ENCODE results near the gene RNF150.

Gene RNF150

DNA sequence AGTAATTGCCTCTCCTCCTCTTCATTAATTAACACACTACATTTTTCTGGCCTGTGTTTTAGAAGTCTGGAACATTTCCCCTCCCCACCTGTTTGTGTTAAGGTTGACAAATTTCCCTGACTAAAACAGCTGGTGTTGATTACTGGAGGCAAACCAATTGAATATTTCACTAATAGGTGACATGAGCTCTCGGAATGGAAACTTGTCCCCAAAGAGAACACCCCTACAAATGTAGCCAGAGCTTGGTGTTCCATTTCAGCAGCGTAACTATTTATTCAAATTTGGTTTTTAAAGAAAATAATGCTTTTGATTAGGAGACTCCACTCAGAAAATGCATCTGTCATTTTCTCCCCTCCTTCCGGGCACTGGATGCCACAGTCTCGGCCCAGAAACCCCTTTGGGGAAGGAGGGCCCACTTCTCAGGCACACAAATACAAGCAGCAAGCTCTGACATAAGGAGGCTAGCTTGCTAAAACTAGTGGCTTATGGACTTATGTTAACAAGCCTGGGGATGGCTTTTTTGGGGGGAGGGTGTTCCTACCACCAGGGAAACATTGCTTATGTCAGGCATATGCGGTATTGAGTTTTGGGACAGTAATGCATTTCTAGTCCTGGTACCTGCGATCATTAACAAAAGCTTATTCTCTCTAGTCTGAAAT is 2.2 kb downstream of the RNF150 start:
- DNase-seq: no peak

DNA sequence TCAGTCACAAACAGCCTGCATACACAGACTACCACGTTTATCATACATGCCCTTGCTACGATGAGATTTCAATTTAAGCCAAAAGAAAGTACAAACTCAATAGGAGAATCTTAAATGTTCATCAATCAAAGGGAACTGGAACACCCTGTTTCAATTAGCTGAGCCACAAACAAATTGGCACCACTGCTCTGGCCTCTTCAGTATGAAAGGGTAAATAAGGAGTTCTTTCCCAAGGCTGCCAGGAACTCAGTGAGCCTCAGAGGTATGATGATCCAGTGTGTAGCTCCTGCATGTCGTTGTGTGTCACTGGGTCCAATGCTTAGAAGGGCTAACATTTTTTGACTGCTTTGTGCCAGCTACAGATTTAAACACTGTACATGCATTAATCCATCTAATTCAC is 5.4 kb downstream of the RNF150 start:
- peak; percentile 55 for DNase-seq

DNA sequence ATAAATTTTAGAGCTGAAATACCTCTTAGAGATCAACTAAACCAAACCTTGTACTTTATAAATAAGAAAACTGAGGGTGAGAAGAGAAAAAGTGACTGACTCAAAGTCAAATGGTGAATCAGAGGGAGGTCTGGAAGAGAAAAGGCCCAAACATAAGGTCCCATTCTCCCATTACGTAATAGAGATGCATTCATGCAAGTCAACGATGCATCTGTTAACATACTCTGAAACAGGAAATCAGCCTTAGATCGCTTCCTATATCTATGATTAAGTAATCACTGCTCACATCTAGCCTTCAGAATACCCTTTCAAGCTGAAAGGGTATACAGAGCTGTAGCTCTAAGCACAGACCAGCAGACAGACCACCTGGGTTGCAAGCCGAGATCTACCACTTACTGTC is 6.5 kb downstream of the RNF150 start:
- peak; percentile 38 for DNase-seq

DNA sequence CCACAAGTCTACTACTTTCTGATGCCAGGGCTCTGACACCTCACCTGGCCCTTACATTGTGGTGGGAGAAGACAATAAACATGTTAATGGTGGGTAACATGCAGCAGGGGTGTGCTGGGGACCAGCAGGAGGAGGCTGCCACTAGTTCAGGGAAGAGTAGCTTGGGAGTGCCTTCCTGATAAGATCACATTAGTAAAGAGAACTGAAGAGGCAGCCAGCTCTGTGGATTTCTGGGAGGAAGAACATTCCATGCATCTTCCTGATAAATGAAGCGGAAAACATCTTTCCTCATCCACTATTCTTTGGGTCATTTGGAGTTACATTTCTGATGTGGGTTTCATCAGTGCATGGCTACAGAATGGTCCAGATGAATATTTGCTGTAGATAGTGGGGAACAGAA is 9.0 kb downstream of the RNF150 start:
- no peak for DNase-seq

DNA sequence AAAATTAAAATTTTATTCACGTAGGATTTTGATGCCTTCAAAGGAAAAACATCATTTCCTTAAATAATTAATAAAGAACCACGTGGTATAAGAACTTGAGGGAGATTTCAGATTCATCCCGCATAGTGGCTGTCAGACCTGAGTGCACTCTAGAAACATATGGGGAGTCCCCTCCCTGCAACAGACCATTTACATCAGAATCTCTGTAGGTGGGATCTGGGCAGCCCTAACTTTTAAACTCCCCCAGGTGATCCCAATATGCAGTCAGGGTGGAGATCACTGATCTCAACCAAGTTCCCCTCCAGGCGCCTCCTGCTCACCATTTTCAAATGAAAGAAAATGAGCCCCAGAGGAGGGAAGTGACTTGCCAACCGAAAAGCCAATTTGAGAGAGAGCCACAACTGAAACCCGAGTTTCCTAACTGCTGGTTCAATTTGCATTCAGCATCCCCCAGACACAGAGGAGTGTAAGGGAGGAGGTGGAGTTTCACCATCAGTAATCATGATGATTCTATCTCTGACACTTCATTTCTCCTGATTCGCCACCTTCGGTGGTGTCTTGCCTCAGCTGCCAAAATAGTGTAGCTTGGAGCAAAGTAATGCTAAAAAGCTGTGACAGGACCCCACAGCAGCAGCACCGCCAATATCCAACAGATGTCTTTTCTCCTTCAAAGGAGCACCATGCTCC is 11.4 kb downstream of the RNF150 start:
- no peak for DNase-seq

DNA sequence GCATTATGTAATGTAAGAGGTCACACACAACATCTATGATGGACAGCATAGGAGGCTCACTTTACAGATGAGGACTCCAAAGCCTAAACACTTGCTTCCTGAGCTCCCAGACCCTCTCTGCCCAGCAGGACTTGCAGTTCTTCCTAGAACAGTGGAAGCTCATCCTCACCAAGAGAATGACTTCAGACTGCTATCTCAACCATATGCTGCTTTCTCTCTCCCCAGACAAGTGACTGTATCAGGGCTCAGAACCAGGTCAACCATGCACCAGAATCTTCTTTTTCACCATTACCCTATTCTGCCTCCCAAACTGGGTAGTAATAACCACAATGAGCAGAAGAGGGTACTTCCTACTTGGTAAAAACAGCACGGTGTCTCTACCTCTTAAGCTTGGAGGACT is 12.2 kb downstream of the RNF150 start:
- DNase-seq: no peak

DNA sequence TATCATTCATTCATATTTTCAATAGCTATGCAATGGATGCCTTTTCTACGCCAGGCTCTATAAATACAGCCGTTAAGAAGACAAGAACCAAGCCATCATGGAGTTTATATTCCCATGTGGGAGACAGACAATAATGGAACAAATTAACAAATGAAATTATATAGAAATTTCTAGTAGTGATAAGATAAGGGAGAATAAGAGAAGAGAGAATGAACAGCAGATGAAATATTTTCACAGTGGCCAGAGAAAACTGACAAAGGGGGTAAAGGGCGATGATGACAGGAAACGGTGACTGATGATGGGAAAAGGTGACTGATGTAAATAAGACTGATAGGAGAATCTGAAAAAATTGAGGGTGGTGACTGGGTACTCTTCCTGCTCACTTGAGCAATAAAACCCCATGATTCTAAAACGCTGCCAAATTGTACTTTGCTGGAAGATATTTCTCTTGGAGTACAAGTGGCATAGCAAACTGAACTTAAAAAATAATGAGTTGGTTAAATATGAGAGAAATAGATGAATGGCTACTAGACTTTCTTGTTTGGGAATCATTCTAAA is 13.2 kb downstream of the RNF150 start:
- no peak for DNase-seq

DNA sequence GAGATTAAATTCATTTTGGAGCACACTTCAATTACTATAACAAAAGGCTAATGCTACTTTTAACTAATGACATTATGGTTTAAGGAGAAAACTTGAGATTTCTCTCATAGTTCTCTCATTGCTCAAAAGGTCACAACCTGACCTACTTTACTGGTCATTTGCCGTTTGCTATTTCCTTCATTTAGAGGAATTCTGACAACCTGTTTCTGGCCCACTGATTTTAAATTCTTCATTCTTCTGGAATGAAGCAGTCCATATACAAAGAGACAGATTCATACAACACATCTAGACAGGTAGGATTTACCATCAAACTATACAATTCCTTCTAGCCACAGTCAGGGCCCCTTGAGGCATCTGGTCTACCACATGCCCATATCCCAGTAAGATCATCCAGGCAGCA is 14.2 kb downstream of the RNF150 start:
- no peak for DNase-seq

DNA sequence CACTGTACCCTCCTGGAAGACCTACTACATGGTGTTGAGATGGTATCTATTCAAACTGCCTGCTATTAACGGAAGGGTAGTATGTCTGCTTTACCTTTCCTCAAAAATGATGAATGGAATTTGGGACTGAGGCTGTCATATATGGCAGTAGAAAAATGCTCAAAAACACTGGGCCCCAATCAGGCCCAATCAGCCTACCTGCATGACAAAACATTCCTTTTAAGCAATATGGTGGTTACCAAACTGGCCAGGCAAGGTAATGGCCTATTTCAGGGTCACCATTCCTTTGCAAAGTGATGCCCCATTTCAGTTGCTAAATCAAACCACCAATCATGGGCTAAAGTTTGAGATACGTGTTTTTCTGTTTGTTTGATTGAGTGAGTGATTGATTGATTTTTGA is 14.9 kb downstream of the RNF150 start:
- DNase-seq: no peak

DNA sequence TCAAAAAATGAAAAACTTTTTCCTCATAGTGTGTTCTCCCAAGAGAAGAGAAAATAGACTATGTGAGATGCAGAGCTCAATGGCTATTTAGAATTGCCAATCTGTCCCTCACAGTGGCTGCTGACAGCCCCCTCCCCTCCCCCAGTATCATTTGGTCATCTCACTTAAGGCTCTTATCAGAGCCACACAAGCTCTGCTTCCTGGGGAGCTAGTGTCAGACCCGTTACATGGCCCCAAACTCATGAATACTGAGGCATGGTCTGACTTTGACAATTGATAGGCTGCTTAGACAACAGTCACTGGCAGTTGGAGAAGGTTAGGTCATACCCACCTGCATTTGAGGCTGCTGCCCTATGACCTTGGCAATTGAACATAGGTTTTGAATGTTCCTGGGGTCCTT is 15.3 kb downstream of the RNF150 start:
- no peak for DNase-seq

DNA sequence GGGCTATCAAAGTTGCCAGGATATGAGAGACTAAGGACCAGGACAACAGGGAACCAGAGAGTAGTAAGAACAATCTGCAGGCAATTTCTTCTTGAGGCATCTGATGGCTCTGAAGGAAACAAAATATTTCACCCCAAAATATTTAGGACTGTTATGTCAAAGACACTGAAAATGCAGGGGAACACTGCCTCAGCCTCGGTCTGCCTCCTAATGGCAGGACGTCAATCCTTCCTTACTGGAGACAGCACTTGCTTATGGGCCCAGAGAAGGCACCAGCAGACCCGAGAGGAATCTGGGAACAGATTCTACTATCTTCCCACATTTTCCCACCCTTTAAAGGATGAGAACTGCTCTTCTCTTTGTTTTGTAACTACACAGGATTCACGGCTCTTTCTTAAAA is 23.3 kb downstream of the RNF150 start:
- DNase-seq: no peak

DNA sequence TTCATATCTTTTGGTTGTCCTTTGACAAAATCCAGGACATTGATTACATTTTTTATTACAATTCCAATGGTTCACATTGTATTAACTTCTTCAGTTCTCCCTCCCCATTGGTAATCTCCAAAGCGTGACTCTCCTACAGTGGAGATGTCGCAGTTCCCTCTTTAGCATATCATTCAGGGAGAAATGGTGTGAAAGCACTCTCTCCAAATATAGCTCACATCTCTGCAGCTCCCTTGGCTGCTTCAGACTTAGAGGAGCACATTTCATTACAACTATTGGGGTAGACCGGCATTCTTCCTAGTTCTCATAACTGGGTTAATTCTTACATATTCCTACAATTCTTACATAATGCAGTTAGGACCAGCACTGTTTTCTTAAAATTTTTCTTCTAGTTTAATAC is 25.3 kb downstream of the RNF150 start:
- no peak for DNase-seq

DNA sequence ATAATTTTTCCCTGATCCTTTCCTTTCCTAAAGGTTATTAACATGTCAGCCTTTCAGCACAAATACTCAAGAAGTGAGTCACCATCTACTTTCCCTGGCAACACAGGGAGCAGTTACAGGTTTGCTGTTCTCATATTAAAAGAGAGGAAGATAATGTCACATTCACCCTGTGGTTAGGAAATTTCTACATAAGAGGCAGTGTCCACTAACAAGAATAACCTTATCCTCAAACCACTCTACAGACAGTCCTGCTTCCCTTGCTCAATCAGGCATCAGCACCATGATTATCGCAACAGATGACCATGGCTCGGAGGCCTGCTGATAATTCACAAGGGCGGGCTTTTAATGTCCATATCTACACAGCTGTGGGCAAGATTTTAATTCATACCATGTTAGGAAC is 30.9 kb downstream of the RNF150 start:
- DNase-seq: no peak

DNA sequence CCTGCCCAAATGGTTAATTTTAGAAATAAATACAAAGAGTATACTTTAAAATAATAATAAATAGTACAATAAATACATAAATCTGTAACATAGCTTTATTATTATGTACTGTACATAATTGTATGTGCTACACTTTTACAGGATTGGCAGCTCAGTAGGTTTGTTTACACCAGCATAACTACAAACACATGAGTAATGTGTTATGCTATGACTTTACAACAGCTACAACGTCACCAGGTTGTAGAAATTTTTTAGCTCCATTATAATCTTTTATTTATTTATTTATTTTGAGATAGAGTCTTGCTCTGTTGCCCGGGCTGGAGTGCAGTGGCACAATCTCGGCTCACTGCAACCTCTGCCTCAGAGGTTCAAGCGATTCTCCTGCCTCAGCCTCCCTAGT is 31.8 kb downstream of the RNF150 start:
- DNase-seq: no peak

DNA sequence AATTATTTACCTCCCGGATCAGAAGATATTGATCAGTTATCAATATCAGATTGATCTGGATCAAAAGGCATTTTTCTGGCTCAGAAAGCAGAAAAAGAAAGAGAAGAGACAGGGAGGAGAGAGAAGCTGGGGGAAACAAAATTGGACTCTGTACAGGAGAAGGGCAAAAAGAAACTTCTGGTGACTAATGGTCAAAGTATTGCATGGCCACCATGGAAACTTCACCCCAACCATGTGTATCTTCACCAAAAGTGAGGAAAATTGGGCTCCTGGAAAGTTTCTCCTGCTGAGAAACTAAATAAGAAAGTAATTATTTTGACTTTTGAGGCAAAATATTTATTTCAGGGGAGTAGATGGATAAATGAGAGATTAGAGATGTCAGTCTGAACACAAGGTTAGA is 33.9 kb downstream of the RNF150 start:
- no peak for DNase-seq

DNA sequence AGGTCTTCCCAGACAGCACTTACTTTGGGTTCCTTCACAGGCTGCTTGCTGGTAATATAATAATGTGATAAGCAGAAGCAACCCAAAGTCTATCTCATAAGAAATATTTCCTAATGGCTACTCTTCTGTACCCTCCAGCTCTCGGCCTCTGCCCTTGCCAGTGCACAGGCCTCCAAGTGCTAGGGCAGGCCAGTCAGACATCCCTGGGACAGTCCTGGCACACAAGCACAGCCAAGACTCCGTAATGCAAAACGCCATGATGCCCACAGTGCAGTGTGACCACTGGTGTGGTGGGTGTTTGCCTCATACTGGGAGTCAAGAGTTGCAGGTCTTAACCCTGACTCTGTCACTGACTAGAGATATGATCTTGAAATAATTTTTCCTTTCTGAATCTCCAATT is 35.1 kb downstream of the RNF150 start:
- DNase-seq: no peak

DNA sequence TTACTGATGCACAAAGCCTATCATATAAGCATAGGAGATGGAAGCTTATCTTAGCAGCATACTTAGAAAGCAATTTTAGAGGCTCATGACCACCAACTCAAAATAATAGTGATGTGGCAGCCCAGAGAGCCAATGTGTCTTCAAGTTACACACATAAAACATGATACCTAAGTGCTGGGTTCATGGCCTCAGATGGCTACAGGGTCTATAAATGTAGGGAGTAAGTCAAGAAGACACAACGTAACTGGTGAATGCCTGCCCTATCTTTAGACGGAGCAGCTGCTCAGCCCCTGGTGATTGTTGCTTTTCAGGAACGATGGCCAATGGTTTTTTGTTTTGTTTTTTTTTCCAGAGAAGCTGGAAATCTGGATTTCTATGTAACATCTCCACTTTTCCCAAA is 42.8 kb downstream of the RNF150 start:
- no peak for DNase-seq

DNA sequence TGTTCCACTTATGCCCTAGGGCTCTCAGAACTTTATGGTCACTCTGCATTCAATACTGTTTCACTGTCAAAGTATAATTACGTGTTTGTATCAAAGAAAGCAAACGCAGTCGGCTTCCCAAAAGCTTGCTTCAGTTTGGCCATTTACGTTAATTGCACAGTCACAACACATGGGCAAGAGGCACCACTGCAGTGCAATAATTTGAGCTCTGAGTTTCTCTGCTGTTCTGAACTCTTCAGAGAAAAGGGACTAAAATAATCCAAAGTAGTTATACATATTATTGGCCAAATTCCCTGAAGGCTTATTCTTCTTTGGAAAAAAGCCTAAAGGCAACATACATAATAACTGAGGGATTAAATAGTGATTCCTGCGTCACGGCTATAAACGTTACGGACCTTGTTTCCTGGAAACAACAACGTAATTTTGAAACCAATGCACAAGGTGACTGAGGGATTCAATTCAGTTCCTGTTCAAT is 51.3 kb downstream of the RNF150 start:
- no peak for DNase-seq

DNA sequence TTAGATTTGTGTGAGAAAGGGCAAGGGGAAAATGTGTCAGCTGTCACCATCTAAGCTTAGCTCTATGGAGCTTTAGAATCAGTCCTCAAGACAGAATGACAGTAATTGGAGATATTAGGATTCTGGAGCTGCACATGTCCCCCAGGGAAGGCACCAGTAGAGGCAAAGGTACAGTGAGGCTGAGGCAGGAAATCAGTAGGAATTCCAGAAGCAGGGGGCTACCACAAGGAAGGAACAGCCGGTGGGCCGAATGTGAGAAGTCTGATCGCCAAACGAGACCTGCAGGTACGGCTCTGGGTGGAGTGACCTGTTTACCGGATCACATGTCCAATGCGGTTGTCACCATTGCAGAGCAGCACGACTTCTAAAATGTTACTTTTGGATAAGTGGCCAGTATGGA is 52.6 kb downstream of the RNF150 start:
- no peak for DNase-seq

DNA sequence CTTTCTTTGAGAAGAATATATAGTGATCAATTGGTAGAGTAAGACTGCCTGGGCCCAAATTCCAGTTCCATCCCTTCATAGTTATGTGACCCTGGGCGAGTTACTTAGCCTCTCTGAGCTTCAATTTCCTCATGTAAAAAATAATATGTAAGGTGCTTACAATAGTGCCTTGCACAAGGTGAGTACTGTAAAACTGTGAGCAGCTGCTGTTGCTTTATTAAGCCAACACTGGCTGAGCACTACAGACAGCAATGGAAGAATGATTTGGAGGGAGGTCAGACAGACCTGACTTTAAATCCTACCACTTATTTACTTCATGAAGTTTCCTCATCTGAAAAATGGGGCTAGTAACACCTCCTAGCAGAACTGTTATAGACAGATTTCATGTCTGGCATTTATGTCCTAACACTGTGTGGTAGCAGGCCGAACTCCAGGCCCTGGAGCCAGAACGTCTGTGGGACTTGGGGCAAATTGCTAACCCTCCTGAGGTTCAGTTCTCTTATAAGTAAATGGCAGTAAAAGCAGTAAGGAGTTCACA is 53.8 kb downstream of the RNF150 start:
- no peak for DNase-seq

DNA sequence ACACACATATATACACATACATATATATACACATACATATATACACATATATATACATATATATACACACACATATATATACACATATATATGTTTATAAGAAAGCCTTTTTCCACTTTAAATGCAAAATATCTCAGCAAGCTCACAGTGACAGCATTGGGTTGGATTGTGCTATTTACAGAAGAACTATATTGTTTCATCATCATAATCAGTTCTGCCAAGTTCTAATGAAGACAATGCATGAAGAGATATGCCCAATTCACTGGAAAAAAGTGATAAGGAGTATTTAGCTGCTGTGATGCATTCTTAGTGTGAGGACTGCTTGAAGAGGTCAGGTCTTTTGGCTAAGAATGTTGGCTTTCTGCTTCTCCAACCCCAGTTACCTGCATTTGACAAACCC is 54.4 kb downstream of the RNF150 start:
- no peak for DNase-seq

DNA sequence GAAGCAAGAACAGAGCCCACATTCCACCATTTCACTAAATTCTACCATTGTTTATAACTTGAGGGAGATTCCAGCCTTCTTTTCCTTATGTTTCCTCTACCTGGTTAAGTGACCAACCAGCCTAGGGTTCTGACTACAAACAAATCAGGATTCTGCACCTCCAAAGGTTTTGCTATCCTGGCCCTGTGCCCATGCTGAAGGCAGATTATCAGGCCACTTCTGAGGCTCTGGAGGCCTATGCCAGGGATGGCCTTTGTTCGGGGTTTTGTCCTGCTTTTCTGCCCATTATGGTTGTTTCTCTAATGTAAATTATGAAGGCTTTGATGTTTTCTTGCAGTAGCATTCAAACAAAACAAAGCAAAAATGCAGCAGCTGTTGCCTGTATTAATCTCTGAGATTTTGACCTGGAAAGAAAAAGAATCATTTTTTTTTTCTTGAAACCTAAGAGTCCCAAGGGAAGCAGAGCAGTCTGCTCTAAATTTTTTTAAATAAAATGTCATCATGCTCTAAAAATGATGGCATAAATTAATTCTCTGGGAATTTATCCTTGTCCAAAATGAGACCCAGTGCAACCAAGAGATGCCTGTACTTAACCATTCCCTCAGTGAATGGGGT is 55.6 kb downstream of the RNF150 start:
- no peak for DNase-seq

DNA sequence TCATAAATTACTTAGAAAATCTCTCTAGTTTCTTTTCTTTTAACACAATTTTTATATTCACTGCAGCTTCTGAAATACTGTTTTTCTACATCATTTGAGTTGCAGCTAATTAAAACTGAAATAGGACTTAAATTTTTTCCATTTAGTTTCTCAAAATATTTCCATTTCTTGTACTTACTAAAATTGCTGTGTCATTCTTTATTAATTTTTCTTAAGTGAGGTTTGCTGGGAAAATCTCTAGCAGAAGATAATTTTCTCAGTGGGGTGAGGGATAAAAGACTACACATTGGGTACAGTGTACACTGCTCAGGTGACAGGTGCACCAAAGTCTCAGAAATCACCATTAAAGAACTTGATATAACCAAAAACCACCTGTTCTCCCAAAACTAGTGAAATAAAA is 57.7 kb downstream of the RNF150 start:
- no peak for DNase-seq

Data from NCI-H2029 (cell line).